Activated CD4-positive, alpha-beta T cell treated with anti-CD3 and anti-CD28 coated beads for 4 hours (primary cell): ENCODE results near the gene ARHGEF11.
"Not testable (repeated sequence)": the region's sequence is repeated elsewhere in the genome, so short reads cannot be mapped to it uniquely, and the experiment has no call there.

Source experiments
- DNase-seq, 2 donors: peaks; one replicate each; pipeline ENCODE4 v3.0.0-alpha.2; 2020

ARHGEF11 gene

GRCh38 chr1:156927215-156928042, 118.1 kb downstream of the ARHGEF11 start:
- DNase-seq = peak; percentile 60 to 70

DNA sequence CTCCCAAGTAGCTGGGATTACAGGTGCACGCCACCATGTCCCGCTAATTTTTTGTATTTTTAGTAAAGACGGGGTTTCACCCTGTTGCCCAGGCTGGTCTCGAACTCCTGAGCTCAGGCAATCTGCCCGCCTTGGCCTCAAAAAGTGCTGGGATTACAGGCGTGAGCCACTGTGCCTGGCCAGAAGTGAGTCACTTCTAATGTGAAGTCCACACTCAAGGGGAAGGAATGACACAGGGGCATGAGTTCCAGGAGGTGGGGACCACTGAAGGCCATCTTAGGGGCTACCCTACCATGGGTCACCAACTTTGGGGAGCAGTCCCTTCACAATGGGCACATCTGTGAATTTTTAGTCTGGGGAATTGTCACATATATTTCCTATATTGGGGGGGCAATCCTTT, 118.8 kb downstream of the ARHGEF11 start:
- not testable (repeated sequence) for DNase-seq

GRCh38 chr1:156926175-156926574, 119.4 kb downstream of the ARHGEF11 start:
- DNase-seq = no peak

- no peak for DNase-seq
Observed at GRCh38 chr1:156925154-156926010, 120.2 kb downstream of the ARHGEF11 start.

DNA sequence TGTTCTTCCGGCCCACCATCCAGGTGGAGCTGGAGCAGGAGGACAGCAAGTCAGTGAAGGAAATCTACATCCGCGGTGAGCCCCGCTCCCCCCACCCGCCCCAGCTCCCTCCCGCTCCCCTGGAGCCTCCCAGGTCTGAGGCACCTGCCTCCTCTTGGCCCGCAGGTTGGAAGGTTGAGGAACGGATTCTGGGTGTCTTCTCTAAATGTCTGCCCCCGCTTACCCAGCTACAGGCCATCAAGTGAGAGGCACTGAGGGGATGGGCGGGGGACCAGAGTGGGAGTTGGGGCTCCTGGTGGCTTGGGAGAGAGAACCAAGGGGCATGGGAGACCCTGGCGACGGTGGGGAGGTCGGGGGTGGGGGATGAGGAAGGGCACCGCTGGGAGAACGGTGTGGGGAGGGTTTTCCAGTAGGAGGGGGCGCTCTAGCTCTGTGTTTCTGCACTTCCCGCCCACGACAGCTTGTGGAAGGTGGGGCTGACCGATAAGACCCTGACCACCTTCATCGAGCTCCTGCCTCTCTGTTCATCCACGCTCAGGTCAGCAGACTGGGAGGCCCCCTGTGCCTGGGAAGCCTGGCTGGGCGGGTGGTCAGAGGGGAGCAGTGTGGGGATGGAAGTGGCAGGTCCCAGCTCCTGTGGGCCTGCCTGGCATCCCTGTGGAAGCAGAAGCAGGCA, 120.9 kb downstream of the ARHGEF11 start:
- DNase-seq = no peak

- no peak for DNase-seq
Observed at GRCh38 chr1:156923670-156924477, 121.7 kb downstream of the ARHGEF11 start.

- DNase-seq = no peak
Observed at GRCh38 chr1:156922986-156923669, 122.4 kb downstream of the ARHGEF11 start.

- DNase-seq = no peak
Observed at GRCh38 chr1:156921053-156921529, 124.5 kb downstream of the ARHGEF11 start.

GRCh38 chr1:156920233-156921052, 125.1 kb downstream of the ARHGEF11 start, which contains the start of gene LRRC71:
LRRC71 (plus strand) TSS chr1:156920632; CDS start chr1:156920804, 172 bp downstream.
- DNase-seq = peak; percentile 39 to 53

GRCh38 chr1:156914440-156914856, 131.1 kb downstream of the ARHGEF11 start:
- no peak for DNase-seq

GRCh38 chr1:156913809-156914387, 131.6 kb downstream of the ARHGEF11 start:
- DNase-seq = no peak

GRCh38 chr1:156912861-156913808, 132.4 kb downstream of the ARHGEF11 start:
- no peak for DNase-seq

DNA sequence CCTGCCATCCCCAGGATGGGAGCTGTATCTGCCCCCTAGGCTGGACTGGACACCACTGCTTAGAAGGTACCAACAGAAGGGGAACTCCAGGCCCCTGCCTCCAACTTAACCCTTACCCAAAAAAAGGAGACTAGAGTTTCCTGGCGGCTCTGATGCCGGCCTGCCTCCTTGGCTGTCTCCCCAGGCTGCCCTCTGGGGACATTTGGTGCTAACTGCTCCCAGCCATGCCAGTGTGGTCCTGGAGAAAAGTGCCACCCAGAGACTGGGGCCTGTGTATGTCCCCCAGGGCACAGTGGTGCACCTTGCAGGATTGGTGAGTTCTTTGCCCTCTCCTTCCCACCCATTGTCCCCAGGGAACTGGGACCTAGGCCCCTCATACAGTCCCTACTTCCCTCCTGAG, 133.2 kb downstream of the ARHGEF11 start:
- no peak for DNase-seq

GRCh38 chr1:156911577-156912298, 133.8 kb downstream of the ARHGEF11 start:
- no peak for DNase-seq

DNA sequence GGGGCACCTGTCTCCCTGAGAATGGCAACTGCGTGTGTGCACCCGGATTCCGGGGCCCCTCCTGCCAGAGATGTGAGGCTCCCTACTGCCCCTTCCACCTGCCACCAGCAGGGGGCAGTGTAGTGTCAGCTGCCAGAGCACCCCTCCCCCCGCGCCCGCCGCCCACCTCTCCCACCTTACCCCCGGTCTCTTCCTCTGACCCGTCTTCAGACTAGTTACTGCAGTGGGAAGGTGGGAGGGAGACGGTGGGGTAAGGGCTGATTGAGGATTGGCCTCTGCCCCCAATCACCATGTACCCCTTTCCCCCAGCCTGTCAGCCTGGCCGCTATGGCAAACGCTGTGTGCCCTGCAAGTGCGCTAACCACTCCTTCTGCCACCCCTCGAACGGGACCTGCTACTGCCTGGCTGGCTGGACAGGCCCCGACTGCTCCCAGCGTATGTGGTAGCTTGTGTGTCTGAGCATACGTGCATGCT, 135.2 kb downstream of the ARHGEF11 start:
- DNase-seq = peak; percentile 52 to 55

DNA sequence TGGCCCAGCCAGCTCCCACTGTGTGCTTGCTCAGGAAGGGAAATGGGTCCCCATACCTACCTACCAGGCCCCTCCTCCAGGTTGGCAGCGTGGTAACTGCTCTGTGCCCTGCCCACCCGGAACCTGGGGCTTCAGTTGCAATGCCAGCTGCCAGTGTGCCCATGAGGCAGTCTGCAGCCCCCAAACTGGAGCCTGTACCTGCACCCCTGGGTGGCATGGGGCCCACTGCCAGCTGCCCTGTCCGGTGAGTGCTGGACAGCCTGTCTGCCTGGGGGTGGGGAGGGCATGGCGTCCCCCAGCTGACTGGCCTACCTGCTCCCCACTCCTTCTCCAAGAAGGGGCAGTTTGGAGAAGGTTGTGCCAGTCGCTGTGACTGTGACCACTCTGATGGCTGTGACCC, 135.9 kb downstream of the ARHGEF11 start:
- no peak for DNase-seq

DNA sequence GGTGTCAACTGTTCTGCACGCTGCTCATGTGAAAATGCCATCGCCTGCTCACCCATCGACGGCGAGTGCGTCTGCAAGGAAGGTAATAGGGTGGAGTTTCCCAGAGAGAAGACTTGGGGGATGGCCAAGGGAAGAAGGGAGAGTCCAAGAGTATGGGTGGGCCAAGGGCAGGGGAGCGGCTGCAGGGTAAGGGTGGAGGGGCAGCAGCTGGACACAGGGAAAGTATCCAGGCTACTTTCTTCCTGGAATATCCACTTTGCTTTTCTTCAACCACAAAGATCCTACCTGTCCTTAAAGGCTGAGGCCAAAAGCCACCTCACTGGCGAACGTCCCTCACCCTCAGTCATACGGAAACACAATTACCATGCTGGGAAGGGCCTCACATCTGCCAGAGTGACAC, 136.6 kb downstream of the ARHGEF11 start:
- DNase-seq = no peak

- no peak for DNase-seq
Observed at GRCh38 chr1:156908541-156908940, 137.0 kb downstream of the ARHGEF11 start.
